Right ventricle myocardium superior (tissue), 1 donor: Measurements from ENCODE around the gene ZGLP1. TPM values are rescaled to one million over a fixed set of nuclear protein-coding genes. Genes with fewer than 3 reads are reported as not detected.

Experiments
- ATAC-seq: fragments of 200-7000 bp; cut with Tn5 transposase; one replicate; pipeline ENCODE4 v1.9.1; 2020; ENCODE audit warnings: mild to moderate bottlenecking; ENCODE audit not compliant: poor library complexity
- DNase-seq: peaks from one replicate; pipeline ENCODE4 v3.0.0-alpha.2; 2020
- intact Hi-C: fragments of 100-400 bp; cut with DNase I; formaldehyde crosslinking; loops from one replicate; pipeline ENCODE4 v1.11.2; 2022
- total RNA-seq: library from RNA; stranded (reverse); fragmentation: NEBNext Ultra II Directional; extraction: Animal tissue kit (Norgen Biotek cat#: 25700); gene quantifications from one replicate; pipeline ENCODE4 v1.2.1, GENCODE V29; 2021
- donor health status: DM: no; HTN: yes; CAD: no; lungs with severe emphysema.

ZGLP1 gene
- total RNA-seq, 1 donor from 2014 or later, result 0.91 TPM

- ATAC-seq (no peak), DNase-seq (no peak)
- intact Hi-C loops, result no loop called here
These were observed 9.8 kb downstream of the ZGLP1 start for GRCh38 chr19:10299545-10300458.

GRCh38 chr19:10295847-10296591, 13.6 kb downstream of the ZGLP1 start:
- DNase-seq (no peak), ATAC-seq (no peak)
- intact Hi-C loops, result no loop called here

GRCh38 chr19:10295305-10295846, 14.2 kb downstream of the ZGLP1 start:
- ATAC-seq (peak; percentile 24), DNase-seq (peak; percentile 73)
- intact Hi-C loops, result no loop called here

- DNase-seq, result no peak
- intact Hi-C loops, result no loop called here
These were observed 15.3 kb downstream of the ZGLP1 start for GRCh38 chr19:10294368-10294697.

GRCh38 chr19:10293637-10294367, 15.8 kb downstream of the ZGLP1 start:
- no peak for ATAC-seq
- DNase-seq, result no peak
- intact Hi-C loops, result no loop called here

More at GRCh38 chr19:10294368-10294697, 15.3 kb downstream of the ZGLP1 start:
- no peak for ATAC-seq

GRCh38 chr19:10292789-10293636, 16.6 kb downstream of the ZGLP1 start:
- no peak for ATAC-seq
- DNase-seq, result no peak

GRCh38 chr19:10292206-10292788, 17.3 kb downstream of the ZGLP1 start:
- intact Hi-C loops, result no loop called here

More at GRCh38 chr19:10292789-10293636, 16.6 kb downstream of the ZGLP1 start:
- intact Hi-C loops, result no loop called here

GRCh38 chr19:10291554-10292205, 17.9 kb downstream of the ZGLP1 start:
- ATAC-seq (no peak), DNase-seq (no peak)
- intact Hi-C loops, result no loop called here

More at GRCh38 chr19:10292206-10292788, 17.3 kb downstream of the ZGLP1 start:
- ATAC-seq (peak; percentile 68), DNase-seq (peak; percentile 88)

- intact Hi-C loops, result no loop called here
- DNase-seq, result peak; percentile 83
- peak; percentile 50 for ATAC-seq
These were observed 18.6 kb downstream of the ZGLP1 start for GRCh38 chr19:10290876-10291553.

- DNase-seq (no peak), ATAC-seq (no peak)
- intact Hi-C loops, result no loop called here
These were observed 19.2 kb downstream of the ZGLP1 start for GRCh38 chr19:10290357-10290875.

- ATAC-seq (no peak), DNase-seq (no peak)
- intact Hi-C loops, result no loop called here
These were observed 19.7 kb downstream of the ZGLP1 start, which contains the start of gene ICAM5 for GRCh38 chr19:10289836-10290356. ICAM5 (plus strand) TSS chr19:10289952; CDS start chr19:10290044, 92 bp downstream.

GRCh38 chr19:10289167-10289835, 20.3 kb downstream of the ZGLP1 start:
- ATAC-seq (no peak), DNase-seq (no peak)
- intact Hi-C loops, result no loop called here

- no peak for DNase-seq
These were observed 20.9 kb downstream of the ZGLP1 start for GRCh38 chr19:10288662-10289166.

GRCh38 chr19:10286803-10287737, 22.5 kb downstream of the ZGLP1 start, which contains the start of gene ICAM4:
ICAM4 (plus strand) TSS chr19:10286955; CDS start chr19:10287013, 58 bp downstream.
- peak; percentile 91 for DNase-seq
- ATAC-seq, result peak; percentile 67
- intact Hi-C loops, result no loop called here

More at GRCh38 chr19:10288662-10289166, 20.9 kb downstream of the ZGLP1 start:
- no peak for ATAC-seq
- intact Hi-C loops, result no loop called here
